GM19240 (cell line): ENCODE results near the gene GSTA5.
A peak's percentile ranks its signal among the peaks of the same experiment; 100 is the strongest.
"Not testable (repeated sequence)": the region's sequence is repeated elsewhere in the genome, so short reads cannot be mapped to it uniquely, and the experiment has no call there.

ENCODE experiments used
- DNase-seq: peaks from one replicate; pipeline ENCODE4 v3.0.0; 2011; ENCODE audit warnings: low spot score; ENCODE audit not compliant: insufficient read length

The GSTA5 gene

DNA sequence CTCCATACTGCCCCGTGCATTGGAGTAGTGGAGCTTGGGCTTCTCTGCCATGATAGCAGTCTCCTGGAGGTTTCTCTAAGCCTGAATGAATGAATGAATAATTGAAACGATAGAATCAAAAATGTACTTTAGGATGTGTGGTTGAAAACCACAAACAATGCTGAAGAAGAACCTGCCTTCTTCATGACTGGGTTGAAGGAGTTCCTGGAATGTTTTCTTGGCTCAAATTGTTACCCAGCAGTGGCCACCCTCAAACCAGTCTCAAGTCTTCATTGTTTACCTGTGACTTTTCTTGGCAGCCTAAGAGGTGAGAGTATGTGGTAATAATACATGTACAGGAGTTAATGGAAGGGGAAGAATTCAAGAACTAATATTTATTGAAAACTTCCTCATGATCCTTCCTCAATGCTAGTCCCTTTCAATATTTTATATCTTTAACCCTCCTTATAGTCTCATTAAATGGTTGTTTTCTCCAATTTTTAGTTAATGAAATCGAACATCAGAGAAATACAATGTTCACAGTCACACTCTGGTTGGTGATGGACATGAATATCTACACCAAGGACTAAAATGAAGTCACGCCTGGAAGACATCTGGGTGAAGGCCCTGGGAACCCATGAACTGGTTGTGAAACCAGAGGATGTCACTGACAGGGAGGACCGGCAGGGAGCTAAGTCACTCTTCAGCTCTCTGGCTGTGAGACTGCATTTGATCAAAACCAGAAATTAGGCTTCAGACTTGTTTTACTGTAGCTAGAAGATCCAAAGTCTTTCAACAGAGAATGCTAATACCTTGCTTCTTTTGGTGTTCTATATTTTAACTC is at the start of gene GSTA5:
Gene GSTA5 (minus strand): TSS at position 51 of the 823 bp plus-strand sequence.
- DNase-seq: no peak

DNA sequence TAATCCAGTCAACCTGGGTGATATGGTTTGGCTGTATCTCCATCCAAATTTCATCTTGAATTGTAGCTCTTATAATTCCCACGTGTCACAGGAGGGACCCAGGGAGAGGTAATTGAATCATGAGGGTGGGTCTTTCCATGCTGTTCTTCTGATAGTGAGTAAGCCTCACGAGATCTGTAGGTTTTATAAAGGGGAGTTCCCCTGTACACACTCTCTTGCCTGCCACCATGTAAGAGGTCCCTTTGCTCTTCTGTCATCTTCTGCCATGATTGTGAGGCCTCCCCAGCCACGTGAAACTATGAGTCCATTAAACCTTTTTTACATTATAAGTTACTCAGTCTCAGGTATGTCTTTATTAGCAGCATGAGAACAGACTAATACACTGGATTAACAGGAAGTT is 49.4 kb upstream of the GSTA5 start:
- no peak for DNase-seq

- DNase-seq: no peak
Measured at GRCh38 chr6:52887910-52888524, 47.4 kb upstream of the GSTA5 start.

DNA sequence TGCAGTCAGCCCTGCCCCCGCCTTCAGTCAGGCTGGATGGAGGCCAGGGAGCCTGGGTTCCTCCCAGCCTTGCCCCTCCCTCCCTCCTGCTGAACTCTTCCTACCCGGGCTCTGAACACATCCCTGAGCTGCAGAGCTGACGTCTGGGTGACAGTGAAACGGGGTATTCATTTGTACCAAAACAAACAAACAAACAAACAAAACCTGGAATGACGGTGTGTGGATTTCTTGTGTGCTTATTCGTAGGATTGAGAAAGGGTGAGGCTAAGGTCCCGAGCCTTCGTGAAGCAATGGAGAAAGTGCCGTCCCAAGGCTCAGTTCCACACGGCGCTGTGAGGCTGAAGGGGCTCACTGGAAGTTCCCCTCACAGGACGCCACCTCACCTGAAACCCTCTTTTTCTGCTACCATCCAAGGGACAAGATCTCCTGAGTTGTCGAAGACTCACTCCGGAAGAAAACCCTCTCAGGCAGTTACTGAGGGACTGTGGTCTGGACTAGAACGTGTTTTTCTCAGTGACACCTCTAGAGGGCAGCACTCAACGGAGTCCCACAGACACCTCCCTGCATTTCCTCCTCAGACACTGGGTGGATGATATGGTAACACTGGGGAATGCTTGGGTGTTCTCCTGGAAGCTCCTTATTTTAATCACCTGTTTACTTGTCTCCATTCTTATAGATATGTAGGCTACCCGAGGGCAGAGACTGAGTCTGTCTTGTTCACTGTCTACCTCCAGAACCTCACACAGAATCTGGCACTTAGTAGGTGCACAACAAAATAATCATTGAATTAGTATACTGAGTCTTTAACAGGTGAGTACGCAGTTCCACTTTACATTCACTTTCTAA is 41.6 kb upstream of the GSTA5 start:
- DNase-seq: peak; percentile 65

- DNase-seq: no peak
Measured at GRCh38 chr6:52881662-52881995, 41.0 kb upstream of the GSTA5 start.

DNA sequence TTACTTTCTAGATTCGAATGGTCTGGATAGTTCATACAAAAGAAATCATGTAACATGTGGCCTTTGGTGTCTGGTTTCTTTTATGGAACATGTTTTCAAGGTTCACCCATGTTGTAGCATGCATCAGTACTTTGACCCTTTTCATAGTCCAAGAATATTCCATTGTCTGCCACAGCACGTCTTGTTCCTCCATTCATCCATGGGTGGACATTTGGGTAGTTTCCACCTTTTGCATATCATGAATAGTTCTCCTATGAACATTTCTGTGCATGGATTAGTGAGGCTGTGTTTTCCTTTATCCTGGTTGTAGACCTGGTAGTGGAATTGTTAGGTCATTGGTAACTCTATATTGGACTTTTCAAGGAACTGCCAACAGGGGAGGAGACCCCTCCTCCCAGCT is 37.2 kb upstream of the GSTA5 start:
- no peak for DNase-seq

- DNase-seq: no peak
Measured at GRCh38 chr6:52877168-52877567, 36.6 kb upstream of the GSTA5 start.

- DNase-seq: no peak
Measured at GRCh38 chr6:52876056-52876787, 35.6 kb upstream of the GSTA5 start.

GRCh38 chr6:52872031-52872430 is 31.4 kb upstream of the GSTA5 start:
- no peak for DNase-seq

GRCh38 chr6:52871621-52872020 is 31.0 kb upstream of the GSTA5 start:
- no peak for DNase-seq

DNA sequence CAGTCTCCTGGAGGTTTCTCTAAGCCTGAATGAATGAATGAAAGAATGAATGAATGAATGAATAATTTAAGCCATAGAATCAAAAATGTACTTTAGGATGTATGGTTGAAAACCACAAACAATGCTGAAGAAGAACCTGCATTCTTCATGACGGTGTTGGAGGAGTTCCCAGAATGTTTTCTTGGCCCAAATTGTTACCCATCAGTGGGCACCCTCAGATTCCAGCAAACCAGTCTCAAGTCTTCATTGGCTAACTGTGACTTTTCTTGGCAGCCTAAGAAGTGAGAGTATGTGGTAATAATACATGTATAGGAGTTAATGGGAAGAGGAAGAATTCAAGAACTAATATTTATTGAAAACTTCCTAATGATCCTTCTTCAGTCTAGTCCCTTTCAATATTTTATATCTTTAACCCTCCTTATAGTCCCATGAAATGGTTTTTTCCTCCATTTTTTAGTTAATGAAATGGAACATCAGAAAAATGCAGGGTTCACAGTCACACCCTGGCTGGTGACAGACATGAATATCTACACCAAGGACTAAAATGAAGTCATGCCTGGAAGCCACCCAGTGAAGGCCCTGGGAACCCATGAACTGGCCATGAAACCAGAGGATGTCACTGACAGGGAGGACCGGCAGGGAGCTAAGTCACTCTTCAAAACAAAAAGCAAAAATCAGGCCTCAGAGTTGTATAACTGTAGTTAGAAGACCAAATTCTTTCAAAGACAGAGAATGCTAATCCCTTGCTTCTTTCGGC is 29.9 kb upstream of the GSTA5 start:
- DNase-seq: not testable (repeated sequence)

GRCh38 chr6:52868899-52869298 is 28.3 kb upstream of the GSTA5 start:
- not testable (repeated sequence) for DNase-seq

DNA sequence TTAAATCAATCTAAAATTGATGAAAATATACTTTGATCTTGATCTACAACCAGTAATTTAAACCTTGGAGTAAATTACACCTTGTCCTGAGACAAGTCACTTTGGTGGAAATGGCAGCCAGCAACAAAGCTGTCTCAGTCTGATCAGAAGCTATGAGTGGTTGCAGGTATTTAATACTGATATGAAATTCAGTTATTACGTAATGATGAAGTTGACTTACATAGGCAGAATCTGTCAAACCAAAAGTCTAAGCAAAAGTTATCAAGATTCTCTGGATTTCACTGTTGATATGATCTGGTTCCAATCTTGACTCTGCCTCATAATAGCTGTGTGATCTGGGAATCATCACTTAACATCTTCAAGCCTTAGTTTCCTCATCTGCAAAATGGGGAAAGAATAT is 27.6 kb upstream of the GSTA5 start:
- DNase-seq: no peak

- DNase-seq: not testable (repeated sequence)
Measured at GRCh38 chr6:52861151-52861550, 20.5 kb upstream of the GSTA5 start.

DNA sequence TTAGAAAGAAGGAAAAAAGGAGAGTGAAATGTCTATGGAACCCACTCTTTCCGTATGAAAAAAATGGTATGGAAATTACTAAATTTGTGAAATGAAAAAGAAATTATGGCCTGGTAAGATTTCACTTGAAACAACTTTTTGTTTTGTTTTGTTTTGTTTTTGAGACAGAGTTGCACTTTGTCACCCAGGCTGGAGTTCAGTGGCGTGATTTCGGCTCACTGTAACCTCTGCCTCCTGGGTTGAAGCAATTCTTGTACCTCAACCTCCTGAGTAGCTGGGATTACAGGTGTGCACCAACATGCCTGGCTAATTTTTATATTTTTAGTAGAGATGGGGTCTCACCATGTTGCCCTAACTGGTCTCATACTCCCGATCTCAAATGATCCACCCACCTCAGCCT is 17.8 kb upstream of the GSTA5 start:
- no peak for DNase-seq

DNA sequence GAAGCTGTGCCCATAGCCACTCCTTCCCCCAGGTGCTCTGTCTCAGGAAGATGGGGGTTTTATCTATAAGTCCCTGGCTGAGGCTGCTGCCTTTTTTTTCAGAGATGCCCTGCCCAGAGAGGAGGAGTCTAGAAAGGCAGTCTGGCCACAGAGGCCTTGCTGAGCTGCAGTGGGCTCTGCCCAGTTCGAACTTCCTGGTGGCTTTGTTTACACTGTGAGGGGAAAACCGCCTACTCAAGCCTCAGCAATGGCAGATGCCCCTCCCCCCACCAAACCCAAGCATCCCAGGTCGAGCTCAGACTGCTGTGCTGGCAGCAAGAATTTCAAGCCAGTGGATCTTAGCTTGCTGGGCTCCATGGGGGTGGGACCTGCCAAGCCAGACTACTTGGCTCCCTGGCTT is 15.5 kb upstream of the GSTA5 start:
- DNase-seq: not testable (repeated sequence)

GRCh38 chr6:52849137-52849536 is 8.5 kb upstream of the GSTA5 start:
- no peak for DNase-seq

GRCh38 chr6:52846002-52846401 is 5.4 kb upstream of the GSTA5 start:
- DNase-seq: no peak

DNA sequence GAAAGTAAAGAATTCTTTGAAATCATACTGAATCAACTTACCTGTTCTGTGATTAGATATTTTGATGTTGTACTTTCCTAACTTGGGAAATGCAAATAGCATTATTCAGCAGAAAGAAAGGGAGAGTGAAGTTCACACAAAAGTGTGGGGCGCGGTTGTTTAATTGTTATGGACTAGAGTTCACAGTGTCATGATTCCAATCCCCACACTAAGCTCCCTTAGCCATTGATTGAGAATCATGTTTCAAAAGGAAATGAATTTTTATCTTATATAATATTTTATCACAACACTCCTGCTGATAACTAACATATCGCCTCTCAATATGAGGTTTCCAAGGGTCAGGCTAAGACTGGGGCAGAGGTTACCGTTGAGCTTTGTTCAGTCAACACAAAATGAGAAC is 3.0 kb upstream of the GSTA5 start:
- no peak for DNase-seq

DNA sequence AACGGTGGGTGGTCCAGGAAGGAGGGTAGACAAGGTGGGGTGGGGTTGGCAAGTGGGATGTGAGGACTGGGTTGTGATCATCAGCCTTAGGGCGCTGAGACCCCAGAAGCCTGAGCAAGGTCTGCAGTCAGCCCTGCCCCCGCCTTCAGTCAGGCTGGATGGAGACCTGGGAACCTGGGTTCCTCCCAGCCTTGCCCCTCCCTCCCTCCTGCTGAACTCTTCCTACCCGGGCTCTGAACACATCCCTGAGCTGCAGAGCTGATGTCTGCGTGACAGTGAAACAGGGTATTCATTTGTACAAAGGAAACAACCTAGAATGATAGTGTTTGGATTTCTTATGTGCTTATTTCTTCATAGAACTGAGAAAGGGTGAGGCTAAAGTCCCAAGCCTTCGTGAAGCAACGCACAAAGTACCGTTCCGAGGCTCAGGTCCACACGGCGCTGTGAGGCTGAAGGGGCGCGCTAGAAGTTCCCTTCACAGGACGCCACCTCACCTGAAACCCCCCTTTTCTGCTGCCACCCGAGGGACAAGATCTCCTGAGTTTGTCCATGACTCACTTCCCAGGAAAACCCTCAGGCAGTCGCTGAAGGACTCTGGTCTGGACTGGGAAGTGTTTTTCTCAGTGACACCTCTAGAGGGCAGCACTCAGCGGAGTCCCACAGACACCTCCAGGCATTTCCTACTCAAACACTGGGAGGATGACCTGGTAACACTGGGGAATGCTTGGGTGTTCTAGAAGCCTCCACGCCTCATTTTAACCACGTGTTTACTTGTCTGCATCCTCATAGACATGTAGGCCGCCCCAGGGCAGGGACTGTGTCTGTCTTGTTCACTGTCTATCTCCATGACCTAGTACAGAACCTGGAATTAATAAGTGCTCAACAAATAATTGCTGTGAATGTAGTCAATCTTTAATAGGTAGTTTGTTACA is 1.2 kb downstream of the GSTA5 start:
- DNase-seq: peak; percentile 39
